ENCODE measurements around the gene TNFSF4.
A peak's percentile ranks its signal among the peaks of the same experiment; 100 is the strongest.

TNFSF4 gene

GRCh38 chr1:173206816-173207568 lies at the start of gene TNFSF4:
Gene TNFSF4 (minus strand): TSS chr1:173207331. CDS start chr1:173207176, 155 bp downstream.
- DNase-seq (ENCODE audit: low read depth): peak; percentile 50
- H3K4me3 ChIP-seq (ENCODE audit: low read depth, low read length): peak within 1 kb of the TSS; percentile 49
- TF ChIP-seq CTCF (IDR thresholded peaks at IDR 0.05; ENCODE audit: insufficient read depth, low read depth, low read length, missing control alignments): no peak

- peak; percentile 44 for DNase-seq (ENCODE audit: low read depth)
- peak; percentile 68 for TF ChIP-seq CTCF (IDR thresholded peaks at IDR 0.05; ENCODE audit: insufficient read depth, low read depth, low read length, missing control alignments)
- H3K4me3 ChIP-seq (ENCODE audit: low read depth, low read length): no peak overlapping the region
Observed at GRCh38 chr1:173255214-173255813, 48.2 kb upstream of the TNFSF4 start.

- TF ChIP-seq CTCF (IDR thresholded peaks at IDR 0.05; ENCODE audit: insufficient read depth, low read depth, low read length, missing control alignments): no peak
- H3K4me3 ChIP-seq (ENCODE audit: low read depth, low read length): no peak overlapping the region
- DNase-seq (ENCODE audit: low read depth): no peak
Observed at GRCh38 chr1:173253046-173253445, 45.9 kb upstream of the TNFSF4 start.

GRCh38 chr1:173249349-173249748 lies 42.2 kb upstream of the TNFSF4 start:
- DNase-seq (ENCODE audit: low read depth): no peak
- no peak for TF ChIP-seq CTCF (IDR thresholded peaks at IDR 0.05; ENCODE audit: insufficient read depth, low read depth, low read length, missing control alignments)
- no peak overlapping the region for H3K4me3 ChIP-seq (ENCODE audit: low read depth, low read length)

GRCh38 chr1:173248247-173248940 lies 41.3 kb upstream of the TNFSF4 start:
- DNase-seq (ENCODE audit: low read depth): no peak
- TF ChIP-seq CTCF (IDR thresholded peaks at IDR 0.05; ENCODE audit: insufficient read depth, low read depth, low read length, missing control alignments): no peak
- no peak overlapping the region for H3K4me3 ChIP-seq (ENCODE audit: low read depth, low read length)

GRCh38 chr1:173245892-173246291 lies 38.8 kb upstream of the TNFSF4 start:
- no peak for TF ChIP-seq CTCF (IDR thresholded peaks at IDR 0.05; ENCODE audit: insufficient read depth, low read depth, low read length, missing control alignments)

More at GRCh38 chr1:173245892-173246291, 38.8 kb upstream of the TNFSF4 start:
- H3K4me3 ChIP-seq (ENCODE audit: low read depth, low read length): no peak overlapping the region
- DNase-seq (ENCODE audit: low read depth): no peak

Measured in GM12865 (cell line).